ENCODE results near the gene FIBIN.
"Not testable (repeated sequence)": the region's sequence is repeated elsewhere in the genome, so short reads cannot be mapped to it uniquely, and the experiment has no call there.

Gene FIBIN

GRCh38 chr11:26983645-26984044 lies 10.3 kb upstream of the FIBIN start:
- no peak for DNase-seq

- DNase-seq: no peak
Measured at GRCh38 chr11:26985470-26985869, 8.4 kb upstream of the FIBIN start.

GRCh38 chr11:26985943-26986342 lies 8.0 kb upstream of the FIBIN start:
- DNase-seq: no peak

GRCh38 chr11:26987272-26987671 lies 6.6 kb upstream of the FIBIN start:
- no peak for DNase-seq

GRCh38 chr11:26987731-26988130 lies 6.2 kb upstream of the FIBIN start:
- DNase-seq: no peak

- peak; percentile 80 for DNase-seq
Measured at GRCh38 chr11:26992031-26992541, 1.8 kb upstream of the FIBIN start.

- no peak for DNase-seq
Measured at GRCh38 chr11:26994631-26995095, 751 bp downstream of the FIBIN start.

- no peak for DNase-seq
Measured at GRCh38 chr11:26995701-26996460, 2.0 kb downstream of the FIBIN start.

GRCh38 chr11:26997378-26997777 lies 3.5 kb downstream of the FIBIN start:
- DNase-seq: no peak

- not testable (repeated sequence) for DNase-seq
Measured at GRCh38 chr11:27001136-27001730, 7.3 kb downstream of the FIBIN start.

- DNase-seq: no peak
Measured at GRCh38 chr11:27002431-27002830, 8.5 kb downstream of the FIBIN start.

GRCh38 chr11:27002838-27003237 lies 8.9 kb downstream of the FIBIN start:
- DNase-seq: no peak

GRCh38 chr11:27004103-27004502 lies 10.2 kb downstream of the FIBIN start:
- DNase-seq: no peak

- no peak for DNase-seq
Measured at GRCh38 chr11:27008811-27009535, 15.1 kb downstream of the FIBIN start.

GRCh38 chr11:27011560-27012233 lies 17.8 kb downstream of the FIBIN start:
- DNase-seq: no peak

GRCh38 chr11:27012234-27012921 lies 18.5 kb downstream of the FIBIN start:
- DNase-seq: peak; percentile 55

- no peak for DNase-seq
Measured at GRCh38 chr11:27013781-27014361, 20.0 kb downstream of the FIBIN start.

GRCh38 chr11:27018902-27019529 lies 25.1 kb downstream of the FIBIN start:
- no peak for DNase-seq

- DNase-seq: no peak
Measured at GRCh38 chr11:27020751-27021150, 26.8 kb downstream of the FIBIN start.

- no peak for DNase-seq
Measured at GRCh38 chr11:27022659-27023251, 28.8 kb downstream of the FIBIN start.

- DNase-seq: no peak
Measured at GRCh38 chr11:27024865-27025264, 31.0 kb downstream of the FIBIN start.

Data from EL (cell line).